ENCODE measurements around the gene SMIM9.

GRCh38 chrX:154776753-154777152 lies 57.7 kb downstream of the SMIM9 start:
- no peak for TF ChIP-seq CTCF (IDR thresholded peaks at IDR 0.05)
- no peak for TF ChIP-seq POLR2A (IDR thresholded peaks at IDR 0.05)
